Hepatocyte (in vitro differentiated cells): ENCODE measurements around the gene PIEZO1.

ENCODE experiments used
- EZH2phosphoT487 ChIP-seq: fragments of 200-600 bp; sonication (generic); IDR thresholded peaks from one replicate; pipeline ENCODE4 v1.6.1; 2018; ENCODE audit warnings: antibody characterized with exemption, mild to moderate bottlenecking, low read depth, moderate library complexity; ENCODE audit not compliant: unreplicated experiment, severe bottlenecking
- TF ChIP-seq, protein P1 (sequence below): fragments of 200-600 bp; sonication (generic); IDR thresholded peaks from 2 replicates; pipeline ENCODE4 v1.5.1; 2016; ENCODE audit warnings: antibody characterized with exemption, mild to moderate bottlenecking; ENCODE audit not compliant: poor library complexity

- TF ChIP-seq, protein P1, sequence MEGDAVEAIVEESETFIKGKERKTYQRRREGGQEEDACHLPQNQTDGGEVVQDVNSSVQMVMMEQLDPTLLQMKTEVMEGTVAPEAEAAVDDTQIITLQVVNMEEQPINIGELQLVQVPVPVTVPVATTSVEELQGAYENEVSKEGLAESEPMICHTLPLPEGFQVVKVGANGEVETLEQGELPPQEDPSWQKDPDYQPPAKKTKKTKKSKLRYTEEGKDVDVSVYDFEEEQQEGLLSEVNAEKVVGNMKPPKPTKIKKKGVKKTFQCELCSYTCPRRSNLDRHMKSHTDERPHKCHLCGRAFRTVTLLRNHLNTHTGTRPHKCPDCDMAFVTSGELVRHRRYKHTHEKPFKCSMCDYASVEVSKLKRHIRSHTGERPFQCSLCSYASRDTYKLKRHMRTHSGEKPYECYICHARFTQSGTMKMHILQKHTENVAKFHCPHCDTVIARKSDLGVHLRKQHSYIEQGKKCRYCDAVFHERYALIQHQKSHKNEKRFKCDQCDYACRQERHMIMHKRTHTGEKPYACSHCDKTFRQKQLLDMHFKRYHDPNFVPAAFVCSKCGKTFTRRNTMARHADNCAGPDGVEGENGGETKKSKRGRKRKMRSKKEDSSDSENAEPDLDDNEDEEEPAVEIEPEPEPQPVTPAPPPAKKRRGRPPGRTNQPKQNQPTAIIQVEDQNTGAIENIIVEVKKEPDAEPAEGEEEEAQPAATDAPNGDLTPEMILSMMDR, result no peak
- TF ChIP-seq EZH2phosphoT487, result no peak
Measured at GRCh38 chr16:88678224-88678979, 106.6 kb downstream of the PIEZO1 start.
